HL-60 (cell line): ENCODE data around the gene UBE2J1.
A peak's percentile ranks its signal among the peaks of the same experiment; 100 is the strongest.

Source experiments
- GABPA ChIP-seq: IDR thresholded peaks from 2 replicates; pipeline ENCODE4 v1.6.1; 2012; ENCODE audit warnings: low read depth
- POLR2AphosphoS5 ChIP-seq: IDR thresholded peaks from 2 replicates; pipeline ENCODE4 v1.6.1; 2012; ENCODE audit warnings: low read depth
- SPI1 ChIP-seq: IDR thresholded peaks from 2 replicates; pipeline ENCODE4 v1.6.1; 2012; ENCODE audit warnings: low read depth, mild to moderate bottlenecking, borderline replicate concordance
- TF ChIP-seq, protein P1 (sequence below): IDR thresholded peaks from one replicate; pipeline ENCODE4 v1.5.1; 2011; ENCODE audit warnings: low read length, control low read depth, inconsistent platforms; ENCODE audit not compliant: insufficient read depth
- TF ChIP-seq, protein P2 (sequence below): IDR thresholded peaks from 2 replicates; pipeline ENCODE4 v1.6.1; 2012; ENCODE audit warnings: low read depth; ENCODE audit not compliant: insufficient replicate concordance

DNA sequence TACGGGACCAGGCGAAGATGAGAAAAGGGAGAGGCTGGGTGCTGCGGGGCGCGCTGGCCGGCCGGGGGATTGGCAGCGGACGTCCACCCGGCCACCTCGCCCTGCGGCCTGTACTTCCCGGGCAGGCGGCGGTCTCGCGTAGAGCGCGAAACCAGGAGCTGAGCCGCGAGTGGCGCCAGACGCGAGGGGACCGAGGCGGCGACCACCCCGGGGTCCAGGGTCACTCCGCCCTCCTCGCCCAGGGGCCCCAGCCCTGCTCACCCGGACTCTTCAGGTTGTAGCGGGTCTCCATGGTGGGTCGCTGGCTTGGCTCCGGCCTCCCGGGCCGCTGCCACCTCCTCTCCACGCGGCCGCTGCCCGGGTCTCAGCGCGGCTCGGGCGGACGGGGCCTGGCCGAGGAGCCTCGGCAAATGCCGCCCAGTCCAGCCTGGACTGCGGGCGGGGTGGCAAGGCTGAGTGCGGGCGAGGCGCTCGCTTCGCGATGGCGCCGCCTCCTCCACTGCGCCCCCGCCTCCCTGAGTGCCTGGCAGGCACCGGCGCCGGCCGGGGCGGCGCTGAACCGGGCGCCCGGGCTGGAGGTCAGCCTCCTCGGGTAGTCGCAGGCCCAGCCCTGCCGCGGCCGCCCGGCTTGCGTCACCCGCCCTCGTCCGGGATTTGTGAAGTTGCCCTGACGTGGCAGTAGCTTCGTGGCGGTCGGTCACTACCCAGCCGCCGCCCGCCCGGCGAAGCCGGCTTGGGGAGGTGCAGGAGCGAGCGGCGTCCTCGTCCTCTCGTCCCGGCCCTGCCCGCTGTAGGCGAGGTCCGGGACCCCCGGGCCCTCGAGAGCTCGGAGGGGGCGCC lies at the start of gene UBE2J1:
- TF ChIP-seq, protein P1, sequence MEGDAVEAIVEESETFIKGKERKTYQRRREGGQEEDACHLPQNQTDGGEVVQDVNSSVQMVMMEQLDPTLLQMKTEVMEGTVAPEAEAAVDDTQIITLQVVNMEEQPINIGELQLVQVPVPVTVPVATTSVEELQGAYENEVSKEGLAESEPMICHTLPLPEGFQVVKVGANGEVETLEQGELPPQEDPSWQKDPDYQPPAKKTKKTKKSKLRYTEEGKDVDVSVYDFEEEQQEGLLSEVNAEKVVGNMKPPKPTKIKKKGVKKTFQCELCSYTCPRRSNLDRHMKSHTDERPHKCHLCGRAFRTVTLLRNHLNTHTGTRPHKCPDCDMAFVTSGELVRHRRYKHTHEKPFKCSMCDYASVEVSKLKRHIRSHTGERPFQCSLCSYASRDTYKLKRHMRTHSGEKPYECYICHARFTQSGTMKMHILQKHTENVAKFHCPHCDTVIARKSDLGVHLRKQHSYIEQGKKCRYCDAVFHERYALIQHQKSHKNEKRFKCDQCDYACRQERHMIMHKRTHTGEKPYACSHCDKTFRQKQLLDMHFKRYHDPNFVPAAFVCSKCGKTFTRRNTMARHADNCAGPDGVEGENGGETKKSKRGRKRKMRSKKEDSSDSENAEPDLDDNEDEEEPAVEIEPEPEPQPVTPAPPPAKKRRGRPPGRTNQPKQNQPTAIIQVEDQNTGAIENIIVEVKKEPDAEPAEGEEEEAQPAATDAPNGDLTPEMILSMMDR, result no peak
- TF ChIP-seq POLR2AphosphoS5, result peak; percentile 60; the same call in 1 of the 2 replicates
- no peak for TF ChIP-seq GABPA
- TF ChIP-seq, protein P2, sequence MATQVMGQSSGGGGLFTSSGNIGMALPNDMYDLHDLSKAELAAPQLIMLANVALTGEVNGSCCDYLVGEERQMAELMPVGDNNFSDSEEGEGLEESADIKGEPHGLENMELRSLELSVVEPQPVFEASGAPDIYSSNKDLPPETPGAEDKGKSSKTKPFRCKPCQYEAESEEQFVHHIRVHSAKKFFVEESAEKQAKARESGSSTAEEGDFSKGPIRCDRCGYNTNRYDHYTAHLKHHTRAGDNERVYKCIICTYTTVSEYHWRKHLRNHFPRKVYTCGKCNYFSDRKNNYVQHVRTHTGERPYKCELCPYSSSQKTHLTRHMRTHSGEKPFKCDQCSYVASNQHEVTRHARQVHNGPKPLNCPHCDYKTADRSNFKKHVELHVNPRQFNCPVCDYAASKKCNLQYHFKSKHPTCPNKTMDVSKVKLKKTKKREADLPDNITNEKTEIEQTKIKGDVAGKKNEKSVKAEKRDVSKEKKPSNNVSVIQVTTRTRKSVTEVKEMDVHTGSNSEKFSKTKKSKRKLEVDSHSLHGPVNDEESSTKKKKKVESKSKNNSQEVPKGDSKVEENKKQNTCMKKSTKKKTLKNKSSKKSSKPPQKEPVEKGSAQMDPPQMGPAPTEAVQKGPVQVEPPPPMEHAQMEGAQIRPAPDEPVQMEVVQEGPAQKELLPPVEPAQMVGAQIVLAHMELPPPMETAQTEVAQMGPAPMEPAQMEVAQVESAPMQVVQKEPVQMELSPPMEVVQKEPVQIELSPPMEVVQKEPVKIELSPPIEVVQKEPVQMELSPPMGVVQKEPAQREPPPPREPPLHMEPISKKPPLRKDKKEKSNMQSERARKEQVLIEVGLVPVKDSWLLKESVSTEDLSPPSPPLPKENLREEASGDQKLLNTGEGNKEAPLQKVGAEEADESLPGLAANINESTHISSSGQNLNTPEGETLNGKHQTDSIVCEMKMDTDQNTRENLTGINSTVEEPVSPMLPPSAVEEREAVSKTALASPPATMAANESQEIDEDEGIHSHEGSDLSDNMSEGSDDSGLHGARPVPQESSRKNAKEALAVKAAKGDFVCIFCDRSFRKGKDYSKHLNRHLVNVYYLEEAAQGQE, result no peak
- TF ChIP-seq SPI1, result no peak
